Osteoblast (primary cell): ENCODE results near the gene TAPBP. TPM values are rescaled to one million over a fixed set of nuclear protein-coding genes. Genes with fewer than 3 reads are reported as not detected.
"Not testable (repeated sequence)": the region's sequence is repeated elsewhere in the genome, so short reads cannot be mapped to it uniquely, and the experiment has no call there.

ENCODE experiments used
- DNase-seq: peaks from one replicate; pipeline ENCODE4 v3.0.0; 2011; ENCODE audit warnings: low spot score, mixed read lengths; ENCODE audit not compliant: insufficient read length; ENCODE audit errors: missing footprints
- H2AFZ ChIP-seq: 2 replicates; pipeline ENCODE4 v1.6.0; 2011; ENCODE audit warnings: mild to moderate bottlenecking, low read length
- H3K27ac ChIP-seq: 2 replicates; pipeline ENCODE4 v1.5.1; 2011; ENCODE audit warnings: mild to moderate bottlenecking, low read depth, low read length, moderate library complexity
- H3K27me3 ChIP-seq: 2 replicates; pipeline ENCODE4 v1.6.0; 2012; ENCODE audit warnings: mild to moderate bottlenecking, control low read depth, inconsistent platforms, low read length, moderate library complexity; ENCODE audit not compliant: insufficient read depth
- H3K36me3 ChIP-seq: 2 replicates; pipeline ENCODE4 v1.5.1; 2011; ENCODE audit warnings: mild to moderate bottlenecking, low read length, control low read depth, moderate library complexity; ENCODE audit not compliant: insufficient read depth
- H3K4me1 ChIP-seq: 2 replicates; pipeline ENCODE4 v1.5.1; 2011; ENCODE audit warnings: mild to moderate bottlenecking, low read length, control low read depth, moderate library complexity; ENCODE audit not compliant: insufficient read depth
- H3K4me2 ChIP-seq: 2 replicates; pipeline ENCODE4 v1.6.0; 2011; ENCODE audit warnings: mild to moderate bottlenecking, low read length; ENCODE audit not compliant: insufficient read depth
- H3K4me3 ChIP-seq: fragments of 200-600 bp; sonication (generic); 3 replicates; pipeline ENCODE4 v1.5.1; 2012; ENCODE audit warnings: mild to moderate bottlenecking, low read length, inconsistent platforms; ENCODE audit not compliant: insufficient read depth
- H3K79me2 ChIP-seq: 2 replicates; pipeline ENCODE4 v1.6.0; 2012; ENCODE audit warnings: mild to moderate bottlenecking, low read length, control low read depth, inconsistent platforms; ENCODE audit not compliant: insufficient read depth
- H3K9me3 ChIP-seq: 2 replicates; pipeline ENCODE4 v1.5.1; 2011; ENCODE audit warnings: low read depth, low read length, control low read depth
- H4K20me1 ChIP-seq: 2 replicates; pipeline ENCODE4 v1.6.0; 2012; ENCODE audit warnings: mild to moderate bottlenecking, low read length, control low read depth; ENCODE audit not compliant: insufficient read depth
- CTCF ChIP-seq: IDR thresholded peaks from 2 replicates; pipeline ENCODE4 v1.5.1; 2011; ENCODE audit warnings: mild to moderate bottlenecking, low read depth, low read length, moderate library complexity; ENCODE audit errors: extremely low read depth
- total RNA-seq: library from RNA; depleted of rRNA; stranded (reverse); fragments of >200 nt; gene quantifications from 2 replicates; pipeline ENCODE4 v1.2.3, GENCODE V29; 2012

The TAPBP gene
- total RNA-seq, 1 donor, result 92.6 TPM

GRCh38 chr6:33356295-33356694 lies 42.4 kb upstream of the TAPBP start:
- no peak overlapping the region for H3K4me2 ChIP-seq
- no peaks in the 10 kb centered on the region for H3K79me2 ChIP-seq
- no peaks in the 10 kb centered on the region for H3K36me3 ChIP-seq
- H3K4me3 ChIP-seq, result no peak overlapping the region
- DNase-seq, result no peak
- no peak overlapping the region for H3K27ac ChIP-seq
- no peak overlapping the region for H2AFZ ChIP-seq
- H3K27me3 ChIP-seq, result peaks cover 42% of the 10 kb centered on the region
- no peaks in the 10 kb centered on the region for H3K4me1 ChIP-seq
- H4K20me1 ChIP-seq, result no peaks in the 10 kb centered on the region
- no peaks in the 10 kb centered on the region for H3K9me3 ChIP-seq
- no peak for TF ChIP-seq CTCF

- H3K9me3 ChIP-seq, H3K4me1 ChIP-seq, H2AFZ ChIP-seq, H3K27ac ChIP-seq, H3K79me2 ChIP-seq, DNase-seq, H3K36me3 ChIP-seq, H3K4me3 ChIP-seq, H4K20me1 ChIP-seq, H3K4me2 ChIP-seq: not testable (repeated sequence)
- peaks cover 42% of the 10 kb centered on the region for H3K27me3 ChIP-seq
Observed at GRCh38 chr6:33355860-33356259, 42.0 kb upstream of the TAPBP start.

- no peak for TF ChIP-seq CTCF
- Histone ChIP-seq H2AFZ (no peak overlapping the region), H3K4me2 (no peak overlapping the region), H3K4me3 (no peak overlapping the region), H3K79me2 (no peaks in the 10 kb centered on the region), H3K9me3 (no peaks in the 10 kb centered on the region), H3K27ac (no peak overlapping the region), H3K27me3 (peaks cover 14% of the 10 kb centered on the region), H3K36me3 (no peaks in the 10 kb centered on the region), H3K4me1 (peaks cover 9% of the 10 kb centered on the region), H4K20me1 (no peaks in the 10 kb centered on the region)
- DNase-seq, result no peak
Observed at GRCh38 chr6:33347816-33348215, 33.9 kb upstream of the TAPBP start.

GRCh38 chr6:33346972-33347371 lies 33.1 kb upstream of the TAPBP start:
- H3K27me3 ChIP-seq, H3K36me3 ChIP-seq, H3K27ac ChIP-seq, H3K4me2 ChIP-seq, H4K20me1 ChIP-seq, H3K9me3 ChIP-seq, DNase-seq, H3K79me2 ChIP-seq, H3K4me3 ChIP-seq, H2AFZ ChIP-seq, H3K4me1 ChIP-seq: not testable (repeated sequence)

GRCh38 chr6:33344701-33345697 lies 31.1 kb upstream of the TAPBP start:
- peak overlapping the region; percentile 9 for H3K4me3 ChIP-seq
- H3K27ac ChIP-seq, result no peak overlapping the region
- no peaks in the 10 kb centered on the region for H3K79me2 ChIP-seq
- peak; percentile 55 for TF ChIP-seq CTCF
- peak overlapping the region; percentile 61 for H3K4me2 ChIP-seq
- peak; percentile 71 for DNase-seq
- H3K9me3 ChIP-seq, result no peaks in the 10 kb centered on the region
- H3K4me1 ChIP-seq, result peaks cover 9% of the 10 kb centered on the region
- H3K36me3 ChIP-seq, result no peaks in the 10 kb centered on the region
- H2AFZ ChIP-seq, result peak overlapping the region; percentile 56
- H4K20me1 ChIP-seq, result no peaks in the 10 kb centered on the region
- H3K27me3 ChIP-seq, result peaks cover 3% of the 10 kb centered on the region
